Activated B cell treated with CpG ODN at 0.5 μM for 24 hours (primary cell): ENCODE data around the gene RBM14. TPM values are rescaled to one million over a fixed set of nuclear protein-coding genes. Genes with fewer than 3 reads are reported as not detected.

ENCODE experiments used
- ATAC-seq: fragments of 200-7000 bp; cut with Tn5 transposase; one replicate; pipeline ENCODE4 v1.10.0; 2021; ENCODE audit warnings: low read depth, mild to moderate bottlenecking, moderate library complexity
- CTCF ChIA-PET: fragments of 350-600 bp; sonication (Branson Sonifier 250); formaldehyde crosslinking; loops from one replicate; lab custom pipeline; 2021; ENCODE audit warnings: antibody characterized with exemption; lab: Charles Lee
- POLR2A ChIA-PET: fragments of 350-600 bp; sonication (Branson Sonifier 250); formaldehyde crosslinking; loops from one replicate; lab custom pipeline; 2021; ENCODE audit warnings: antibody characterized with exemption; lab: Charles Lee
- DNase-seq: peaks from one replicate; pipeline ENCODE4 v3.0.0; 2022
- H3K27ac Mint-ChIP-seq: one replicate; pipeline ENCODE4 v1.8.0; 2020; ENCODE audit warnings: mixed read lengths
- H3K27me3 Mint-ChIP-seq: one replicate; pipeline ENCODE4 v1.8.0; 2021; ENCODE audit warnings: mixed read lengths
- H3K36me3 Mint-ChIP-seq: one replicate; pipeline ENCODE4 v1.8.0; 2021; ENCODE audit warnings: low read depth, mixed read lengths
- H3K4me1 Mint-ChIP-seq: one replicate; pipeline ENCODE4 v1.8.0; 2021; ENCODE audit warnings: mixed read lengths
- H3K4me3 Mint-ChIP-seq: one replicate; pipeline ENCODE4 v1.8.0; 2020; ENCODE audit warnings: mild to moderate bottlenecking, mixed read lengths
- H3K9me3 Mint-ChIP-seq: one replicate; pipeline ENCODE4 v1.8.0; 2020; ENCODE audit warnings: mixed read lengths
- intact Hi-C: fragments of 100-400 bp; cut with micrococcal nuclease; formaldehyde crosslinking; loops from one replicate; pipeline ENCODE4 v1.15.1; 2024
- total RNA-seq: library from RNA; stranded (reverse); gene quantifications from 2 replicates; pipeline ENCODE4 v1.2.3, GENCODE V29; 2022
- TF ChIP-seq, protein P1 (sequence below): fragments of 200-600 bp; IDR thresholded peaks from one replicate; pipeline ENCODE4 v1.8.0; 2022; ENCODE audit warnings: antibody characterized with exemption, mild to moderate bottlenecking

RBM14 gene
- total RNA-seq, 1 donor from 2014 or later, result 160 TPM

DNA sequence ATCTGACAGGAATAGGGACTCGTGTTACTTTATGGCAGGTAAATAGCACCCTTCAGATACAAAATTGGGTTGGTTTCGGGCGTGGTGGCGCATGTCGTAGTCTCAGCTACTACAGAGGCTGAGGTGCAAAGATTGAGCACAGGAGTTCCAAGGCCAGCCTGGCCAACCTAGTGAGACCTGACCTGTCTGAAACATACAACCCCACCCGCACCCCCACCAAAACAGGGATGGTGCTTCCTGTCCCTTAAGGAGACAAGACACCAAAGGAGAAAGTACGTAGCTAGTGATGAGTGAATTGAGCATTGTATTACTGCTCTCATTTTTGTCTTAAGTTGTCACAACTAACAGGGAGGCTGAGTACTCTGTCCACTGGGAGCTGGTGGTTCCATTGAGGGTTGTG lies 36.2 kb downstream of the RBM14 start:
- Mint-ChIP-seq H3K36me3 (peaks cover 56% of the 10 kb centered on the region), H3K9me3 (no peaks in the 10 kb centered on the region), H3K4me3 (no peak overlapping the region), H3K27me3 (no peaks in the 10 kb centered on the region), H3K4me1 (peaks cover 20% of the 10 kb centered on the region), H3K27ac (peak overlapping the region; percentile 30)
- ChIA-PET POLR2A (no interaction called here), CTCF (interaction anchor here (1.0 kb wide), 1 partner anchor 73 kb away, joined by 3 read pairs; no protein-coding TSS in a partner anchor)
- DNase-seq (no peak), ATAC-seq (no peak)
- intact Hi-C loops, result no loop called here
- TF ChIP-seq, protein P1, sequence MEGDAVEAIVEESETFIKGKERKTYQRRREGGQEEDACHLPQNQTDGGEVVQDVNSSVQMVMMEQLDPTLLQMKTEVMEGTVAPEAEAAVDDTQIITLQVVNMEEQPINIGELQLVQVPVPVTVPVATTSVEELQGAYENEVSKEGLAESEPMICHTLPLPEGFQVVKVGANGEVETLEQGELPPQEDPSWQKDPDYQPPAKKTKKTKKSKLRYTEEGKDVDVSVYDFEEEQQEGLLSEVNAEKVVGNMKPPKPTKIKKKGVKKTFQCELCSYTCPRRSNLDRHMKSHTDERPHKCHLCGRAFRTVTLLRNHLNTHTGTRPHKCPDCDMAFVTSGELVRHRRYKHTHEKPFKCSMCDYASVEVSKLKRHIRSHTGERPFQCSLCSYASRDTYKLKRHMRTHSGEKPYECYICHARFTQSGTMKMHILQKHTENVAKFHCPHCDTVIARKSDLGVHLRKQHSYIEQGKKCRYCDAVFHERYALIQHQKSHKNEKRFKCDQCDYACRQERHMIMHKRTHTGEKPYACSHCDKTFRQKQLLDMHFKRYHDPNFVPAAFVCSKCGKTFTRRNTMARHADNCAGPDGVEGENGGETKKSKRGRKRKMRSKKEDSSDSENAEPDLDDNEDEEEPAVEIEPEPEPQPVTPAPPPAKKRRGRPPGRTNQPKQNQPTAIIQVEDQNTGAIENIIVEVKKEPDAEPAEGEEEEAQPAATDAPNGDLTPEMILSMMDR, result no peak

DNA sequence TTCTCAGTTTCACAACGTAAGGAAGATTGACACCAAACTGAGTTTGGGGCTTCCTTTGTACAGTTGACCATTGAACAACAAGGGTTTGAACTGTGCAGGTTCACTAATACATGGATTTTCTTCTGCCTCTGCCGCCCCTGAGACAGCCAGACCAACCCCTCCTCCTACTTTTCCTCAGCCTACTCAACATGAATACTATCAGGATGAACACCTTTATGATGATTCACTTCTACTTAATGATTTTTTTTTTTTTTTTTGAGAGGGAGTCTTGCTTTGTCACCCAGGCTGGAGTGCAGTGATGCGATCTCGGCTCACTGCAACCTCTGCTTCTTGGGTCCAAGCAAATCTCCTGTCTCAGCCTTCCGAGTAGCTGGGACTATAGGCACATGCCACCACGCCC lies 36.7 kb downstream of the RBM14 start:
- DNase-seq, result no peak
- peaks cover 19% of the 10 kb centered on the region for H3K4me1 Mint-ChIP-seq
- CTCF ChIA-PET, result interaction anchor here (1.0 kb wide), 1 partner anchor 74 kb away, joined by 3 read pairs; no protein-coding TSS in a partner anchor
- H3K27ac Mint-ChIP-seq, result peak overlapping the region; percentile 30
- TF ChIP-seq, protein P1, result no peak
- H3K27me3 Mint-ChIP-seq, result no peaks in the 10 kb centered on the region
- no peaks in the 10 kb centered on the region for H3K9me3 Mint-ChIP-seq
- H3K4me3 Mint-ChIP-seq, result no peak overlapping the region
- no peak for ATAC-seq
- intact Hi-C loops, result no loop called here
- H3K36me3 Mint-ChIP-seq, result peaks cover 55% of the 10 kb centered on the region
- POLR2A ChIA-PET, result interaction anchor here (0.7 kb wide), 1 partner anchor 12 kb away, joined by 5 read pairs; no protein-coding TSS in a partner anchor

DNA sequence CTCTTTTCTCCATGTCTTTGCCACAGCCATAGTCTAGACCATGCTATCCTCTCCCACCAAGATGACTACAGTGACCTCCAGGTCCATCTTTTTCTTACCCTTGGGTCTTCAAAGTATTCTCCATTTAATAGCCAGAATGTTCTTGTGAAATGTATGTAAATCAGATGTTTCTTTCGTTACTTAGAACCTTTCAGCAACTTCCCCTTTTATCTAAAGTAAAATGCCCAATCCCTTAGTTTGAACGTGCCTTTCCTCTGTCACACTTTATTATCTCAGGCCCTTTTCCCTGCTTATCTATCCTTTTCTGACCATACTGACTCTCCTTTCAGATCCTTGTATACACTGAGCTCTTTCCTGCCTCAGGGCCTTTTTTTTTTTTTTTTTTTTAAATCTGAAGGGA lies 43.3 kb downstream of the RBM14 start:
- no peak for DNase-seq
- Mint-ChIP-seq H3K9me3 (no peaks in the 10 kb centered on the region), H3K4me3 (peak overlapping the region; percentile 55), H3K27me3 (no peaks in the 10 kb centered on the region), H3K4me1 (peaks cover 39% of the 10 kb centered on the region), H3K27ac (peak overlapping the region; percentile 74), H3K36me3 (peaks cover 51% of the 10 kb centered on the region)
- TF ChIP-seq, protein P1, result no peak
- ChIA-PET POLR2A (interaction anchor here (0.5 to 3.4 kb wide), 8 partner anchors 13 to 1278 kb away, joined by 3 to 32 read pairs (median 6); partner anchors contain the start of genes RBM14, RBM4 and RBM4B), CTCF (interaction anchor here (0.7 to 1.5 kb wide), 4 partner anchors 19 to 80 kb away, joined by 3 to 11 read pairs (median 6); partner anchors contain the start of genes CCDC87 and CCS)
- ATAC-seq, result peak; percentile 57
- intact Hi-C loops, result loop anchor here (2.0 to 5.0 kb wide), 3 partner anchors 17 to 67 kb away; partner anchors contain the start of genes CCDC87, CCS, RBM4 and RBM4B

DNA sequence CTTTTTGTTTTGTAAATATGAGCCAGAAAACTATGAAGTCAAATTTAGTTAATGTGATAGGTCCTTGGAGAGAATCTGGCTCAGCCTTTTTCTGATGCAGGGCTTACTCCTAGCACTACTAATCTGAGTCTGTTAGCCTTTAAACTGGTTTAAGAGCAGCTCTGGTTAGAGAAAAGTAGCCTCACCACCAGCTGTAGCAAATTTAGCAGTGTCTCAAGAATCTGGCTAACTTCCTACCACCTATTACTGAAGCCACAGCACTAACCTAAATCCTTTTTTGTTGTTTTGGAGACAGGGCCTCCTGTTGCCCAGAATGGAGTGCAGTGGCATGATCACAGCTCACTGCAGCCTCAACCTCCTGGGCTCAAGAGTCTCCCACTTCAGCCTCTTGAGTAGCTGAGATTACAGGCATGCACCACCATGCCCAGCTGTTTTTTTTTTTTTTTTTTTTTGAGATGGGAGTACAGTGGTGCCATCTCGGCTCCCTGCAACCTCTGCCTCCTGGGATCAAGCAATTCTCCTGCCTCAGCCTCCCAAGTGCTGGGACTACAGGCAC lies 47.4 kb downstream of the RBM14 start:
- Mint-ChIP-seq H3K4me3 (no peak overlapping the region), H3K4me1 (peaks cover 45% of the 10 kb centered on the region), H3K36me3 (peaks cover 71% of the 10 kb centered on the region), H3K27ac (no peak overlapping the region), H3K27me3 (no peaks in the 10 kb centered on the region), H3K9me3 (no peaks in the 10 kb centered on the region)
- ChIA-PET POLR2A (interaction anchor here (1.1 to 3.0 kb wide), 4 partner anchors 14 to 69 kb away, joined by 3 to 10 read pairs (median 6); partner anchors contain the start of genes RBM14 and RBM4B), CTCF (interaction anchor here (0.8 to 1.1 kb wide), 2 partner anchors 9 to 83 kb away, joined by 3 read pairs; no protein-coding TSS in a partner anchor)
- no peak for ATAC-seq
- intact Hi-C loops, result no loop called here
- no peak for DNase-seq
- TF ChIP-seq, protein P1, result no peak

DNA sequence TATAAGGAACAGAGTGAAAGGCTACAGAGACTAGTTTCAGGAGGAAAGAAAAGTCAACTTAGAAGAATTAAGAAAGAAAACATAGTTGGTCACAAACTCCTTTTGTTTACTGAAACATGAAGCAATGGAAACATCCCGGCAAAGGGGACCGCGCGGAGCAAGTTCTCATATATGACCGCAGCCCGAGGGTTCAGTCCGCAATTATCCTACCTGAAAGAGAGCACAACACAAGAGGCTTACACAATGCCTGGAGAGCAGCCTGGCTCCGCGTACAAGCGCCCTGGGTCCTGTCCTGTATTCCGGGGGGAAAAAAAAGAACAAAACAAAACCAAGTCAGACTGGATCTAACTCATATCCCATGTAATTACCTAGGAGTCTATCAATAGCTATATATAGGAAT lies 48.9 kb downstream of the RBM14 start:
- no peaks in the 10 kb centered on the region for H3K9me3 Mint-ChIP-seq
- H3K36me3 Mint-ChIP-seq, result peaks cover 76% of the 10 kb centered on the region
- DNase-seq (no peak), ATAC-seq (no peak)
- ChIA-PET POLR2A (interaction anchor here (0.5 to 3.0 kb wide), 4 partner anchors 49 to 235 kb away, joined by 3 to 10 read pairs (median 5); partner anchors contain the start of gene RBM14), CTCF (interaction anchor here (1.8 kb wide), 1 partner anchor 12 kb away, joined by 5 read pairs; the partner anchor contains the start of gene RBM4B)
- H3K4me3 Mint-ChIP-seq, result no peak overlapping the region
- H3K27ac Mint-ChIP-seq, result no peak overlapping the region
- peaks cover 33% of the 10 kb centered on the region for H3K4me1 Mint-ChIP-seq
- TF ChIP-seq, protein P1, result no peak
- no peaks in the 10 kb centered on the region for H3K27me3 Mint-ChIP-seq
- intact Hi-C loops, result no loop called here
